Measurements from ENCODE around the gene PPP1R16B.
"Not testable (repeated sequence)": the region's sequence is repeated elsewhere in the genome, so short reads cannot be mapped to it uniquely, and the experiment has no call there.

PPP1R16B gene

DNA sequence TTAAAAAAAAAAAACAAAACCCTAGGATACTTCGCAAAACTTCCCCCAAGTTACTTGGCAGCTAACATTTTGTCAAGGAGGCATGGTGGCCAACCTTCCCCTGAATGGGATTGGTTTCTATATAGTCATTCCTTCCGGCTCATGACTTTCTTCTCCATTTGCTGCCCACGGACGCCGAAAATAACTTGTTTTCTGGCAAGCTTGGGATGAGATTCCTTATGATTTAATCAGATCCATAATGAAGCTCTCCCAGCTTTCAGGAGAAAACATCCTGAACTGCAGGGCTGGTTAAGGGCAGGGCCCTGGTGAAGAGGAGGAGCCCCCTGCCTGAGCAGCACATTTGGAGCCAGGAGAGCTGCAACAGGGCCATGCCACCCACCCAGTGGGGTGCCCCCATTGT, 49.9 kb downstream of the PPP1R16B start:
- no peak for DNase-seq

GRCh38 chr20:38856570-38856969, 51.1 kb downstream of the PPP1R16B start:
- DNase-seq, result no peak

DNA sequence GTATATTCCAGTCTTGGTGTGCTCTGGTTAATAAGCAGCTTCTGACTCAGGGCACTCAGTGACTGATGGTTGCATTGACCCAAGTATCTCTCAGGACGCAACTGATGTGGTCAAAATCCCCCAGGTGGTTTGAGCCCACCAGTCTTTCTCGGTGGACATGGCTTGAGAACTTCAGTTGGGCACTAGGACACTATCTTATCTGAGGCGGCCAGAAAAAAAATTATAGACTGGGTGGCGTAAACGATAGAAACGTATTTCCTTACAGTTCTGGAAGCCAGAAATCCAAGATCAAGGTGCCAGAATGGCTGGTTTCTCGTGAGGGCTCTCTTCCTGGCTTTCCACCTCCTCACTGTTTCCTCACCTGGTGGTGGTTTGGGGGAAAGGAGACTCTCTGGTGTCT, 52.2 kb downstream of the PPP1R16B start:
- no peak for DNase-seq

GRCh38 chr20:38859070-38859690, 53.7 kb downstream of the PPP1R16B start:
- no peak for DNase-seq

DNA sequence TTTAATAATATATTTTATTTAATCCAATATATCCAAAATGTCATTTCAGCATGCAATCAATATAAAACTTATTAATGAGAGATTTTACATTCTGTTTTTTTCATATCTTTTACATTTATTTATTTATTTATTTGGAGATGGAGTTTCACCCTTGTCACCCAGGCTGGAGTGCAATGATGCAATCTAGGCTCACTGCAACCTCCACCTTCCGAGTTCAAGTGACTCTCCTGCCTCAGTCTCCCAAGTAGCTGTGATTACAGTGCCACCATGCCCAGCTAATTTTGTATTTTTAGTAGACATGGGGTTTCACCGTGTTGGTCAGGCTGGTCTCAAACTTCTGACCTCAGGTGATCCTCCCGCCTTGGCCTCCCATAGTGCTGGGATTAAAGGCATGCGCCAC, 54.4 kb downstream of the PPP1R16B start:
- not testable (repeated sequence) for DNase-seq

GRCh38 chr20:38861071-38861401, 55.5 kb downstream of the PPP1R16B start:
- no peak for DNase-seq

DNA sequence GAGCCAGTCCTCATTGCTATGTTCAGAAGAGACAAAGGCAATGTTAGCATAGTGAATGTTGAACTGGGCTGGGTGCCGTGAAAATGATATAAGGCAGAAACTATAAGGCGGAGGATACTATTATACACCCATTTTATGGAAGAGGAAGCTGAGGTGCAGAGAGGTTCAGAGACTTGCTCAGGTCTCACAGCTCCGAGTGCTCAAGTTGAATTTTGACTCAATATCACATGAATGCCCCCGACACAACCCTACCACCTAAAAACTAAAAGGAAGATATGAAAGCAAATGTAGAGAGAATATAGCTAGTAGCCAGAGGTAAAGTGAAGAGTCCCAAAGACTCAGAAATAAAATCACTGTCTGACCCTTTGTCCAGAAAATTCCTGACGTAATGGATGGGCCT, 56.7 kb downstream of the PPP1R16B start:
- DNase-seq, result no peak

DNA sequence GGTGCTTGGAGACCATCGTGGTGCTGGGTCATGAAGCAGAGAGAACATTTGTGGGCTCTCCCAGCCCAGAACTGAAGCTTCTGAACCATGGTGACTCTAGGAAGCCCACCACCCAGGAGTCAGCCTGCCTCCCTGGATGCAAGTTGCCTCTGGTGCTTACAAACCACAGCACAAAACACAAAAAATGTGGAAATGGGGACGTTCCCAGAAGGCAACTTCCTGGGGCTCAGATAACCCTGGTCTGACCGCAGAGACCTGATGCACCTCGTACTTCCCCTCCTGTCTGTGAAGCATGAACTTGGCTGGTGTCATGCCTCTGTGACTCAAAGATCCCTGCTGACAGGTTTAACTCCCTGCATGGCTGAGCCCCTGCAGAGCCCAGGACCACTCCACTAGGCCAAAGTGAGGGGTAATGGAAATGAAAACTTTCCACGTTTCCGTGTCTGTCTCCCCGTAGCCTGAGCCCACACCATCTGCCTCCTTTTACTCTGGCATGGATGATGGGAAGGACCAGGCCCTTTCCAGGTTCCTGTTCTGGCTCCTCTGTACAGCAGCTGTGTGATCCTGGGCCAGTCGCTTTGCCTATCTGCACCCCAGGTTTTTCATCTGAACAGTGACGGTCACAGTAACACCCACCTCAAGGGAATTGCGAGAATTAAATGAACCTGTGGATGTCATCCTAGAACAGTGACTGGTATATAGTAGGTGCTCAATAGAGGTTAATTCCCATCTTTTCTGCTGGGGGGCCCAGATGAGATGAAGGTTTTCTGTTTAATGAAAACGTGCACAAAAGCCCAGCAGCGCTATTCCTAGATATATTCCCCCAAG, 57.7 kb downstream of the PPP1R16B start:
- DNase-seq, result no peak

DNA sequence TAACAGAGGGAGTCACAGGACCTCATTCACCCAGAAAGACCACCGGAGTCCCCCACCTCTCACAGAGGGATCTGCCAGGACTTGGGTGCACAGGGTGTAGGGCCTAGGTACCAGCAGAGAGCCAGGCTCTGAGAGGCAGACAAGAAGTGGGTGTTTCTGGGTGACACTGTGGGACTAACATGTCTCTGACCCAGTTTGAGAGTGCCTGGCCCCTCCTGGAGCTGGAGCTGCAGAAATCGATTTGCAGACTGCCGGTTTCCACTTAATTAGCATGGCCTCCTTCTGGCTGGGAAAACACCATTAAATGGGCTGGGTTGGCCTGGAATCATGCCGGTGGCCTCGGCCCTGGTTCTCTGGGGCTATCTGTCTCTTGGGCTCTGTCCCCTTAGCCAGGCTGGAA, 59.2 kb downstream of the PPP1R16B start:
- no peak for DNase-seq

GRCh38 chr20:38866265-38867061, 61.0 kb downstream of the PPP1R16B start:
- no peak for DNase-seq

GRCh38 chr20:38867062-38867359, 61.5 kb downstream of the PPP1R16B start:
- DNase-seq, result no peak

- DNase-seq, result no peak
Measured at GRCh38 chr20:38870733-38871559, 65.4 kb downstream of the PPP1R16B start.

GRCh38 chr20:38871560-38871953, 66.1 kb downstream of the PPP1R16B start:
- DNase-seq, result no peak

GRCh38 chr20:38872036-38872435, 66.5 kb downstream of the PPP1R16B start:
- DNase-seq, result no peak

DNA sequence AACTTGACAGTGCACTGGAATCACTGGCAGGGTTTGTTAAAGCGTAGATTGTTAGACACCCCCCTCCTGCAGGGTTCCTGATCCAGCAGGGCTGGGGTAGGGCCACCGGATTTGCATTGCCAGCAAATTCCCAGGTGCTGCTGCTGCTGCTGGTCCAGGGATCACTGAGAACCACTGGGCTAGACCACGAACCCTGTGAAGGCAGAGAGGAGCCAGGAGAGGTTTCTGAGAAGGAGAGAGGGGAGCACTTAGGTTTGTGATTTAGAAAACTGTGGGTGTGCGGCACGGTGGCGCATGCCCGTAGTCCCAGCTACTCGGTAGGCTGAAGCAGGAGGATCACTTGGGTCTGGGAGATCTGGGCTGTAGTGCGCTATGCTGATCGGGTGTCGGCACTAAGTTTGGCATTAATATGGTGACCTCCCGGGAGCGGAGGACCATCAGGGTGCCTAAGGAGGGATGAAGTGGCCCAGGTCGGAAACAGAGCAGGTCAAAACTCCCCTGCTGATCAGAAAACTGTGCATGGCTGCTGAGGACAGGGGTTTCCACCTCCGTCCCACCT, 67.1 kb downstream of the PPP1R16B start:
- DNase-seq, result no peak

DNA sequence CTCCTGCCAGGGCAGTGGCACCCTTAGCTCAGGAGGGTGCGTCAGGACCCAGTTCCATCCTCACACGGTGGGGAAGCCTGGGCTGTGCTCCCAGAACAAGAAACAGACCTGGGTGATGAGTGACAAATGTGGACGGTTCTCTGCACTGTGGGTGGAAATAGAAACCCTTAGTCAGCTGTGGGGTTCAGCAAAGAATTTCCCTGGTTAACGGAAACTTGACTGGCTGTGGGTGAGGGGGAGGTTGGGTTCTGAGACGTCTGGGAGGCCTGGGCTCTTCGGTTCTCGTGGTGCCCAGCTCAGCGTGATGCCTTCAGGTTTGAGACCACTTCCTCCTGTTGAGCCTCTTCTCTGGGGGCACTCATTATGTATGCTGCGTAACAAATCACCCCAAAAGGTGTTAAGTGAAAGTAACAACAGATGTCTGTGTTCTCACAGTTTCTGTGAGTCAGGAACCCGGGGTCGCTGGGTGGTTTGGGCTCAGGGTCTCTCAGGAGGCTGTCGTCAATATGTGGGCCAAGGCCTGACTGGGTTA, 67.6 kb downstream of the PPP1R16B start:
- DNase-seq, result no peak

DNA sequence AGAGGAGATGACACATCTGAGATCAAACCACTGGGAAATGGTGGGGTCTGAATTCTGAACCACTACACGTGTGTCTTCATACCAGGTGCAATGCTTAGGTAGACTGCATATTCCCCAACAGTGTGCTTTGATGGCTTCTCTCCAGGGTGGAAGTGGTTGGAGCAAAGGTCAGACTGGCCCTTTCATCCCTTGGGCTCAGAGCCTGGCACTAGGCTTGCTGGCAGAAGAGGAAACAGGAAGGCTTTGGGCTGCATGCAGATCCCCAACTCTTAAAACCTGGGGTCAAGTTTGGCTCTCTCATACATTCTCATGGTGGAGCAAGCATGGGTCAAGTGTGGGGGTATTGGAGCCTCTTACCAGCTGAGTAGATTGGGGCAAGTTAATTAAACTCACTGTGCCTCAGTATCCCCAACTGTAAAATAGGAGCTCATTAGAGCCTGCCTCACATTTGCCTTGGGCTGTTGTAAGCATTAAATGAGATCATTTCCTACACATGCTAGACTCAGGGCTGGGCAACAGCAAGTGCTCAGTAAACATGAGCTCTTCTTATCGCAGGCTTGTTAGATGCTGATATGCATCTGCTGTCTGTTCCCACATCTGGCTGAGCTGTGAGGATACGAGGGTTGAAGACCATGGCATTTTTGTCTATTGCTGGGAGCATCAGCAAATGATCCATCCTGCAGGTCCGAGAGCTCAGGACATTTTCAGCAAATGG, 69.1 kb downstream of the PPP1R16B start:
- DNase-seq, result no peak

GRCh38 chr20:38875175-38875993, 69.9 kb downstream of the PPP1R16B start:
- no peak for DNase-seq

DNA sequence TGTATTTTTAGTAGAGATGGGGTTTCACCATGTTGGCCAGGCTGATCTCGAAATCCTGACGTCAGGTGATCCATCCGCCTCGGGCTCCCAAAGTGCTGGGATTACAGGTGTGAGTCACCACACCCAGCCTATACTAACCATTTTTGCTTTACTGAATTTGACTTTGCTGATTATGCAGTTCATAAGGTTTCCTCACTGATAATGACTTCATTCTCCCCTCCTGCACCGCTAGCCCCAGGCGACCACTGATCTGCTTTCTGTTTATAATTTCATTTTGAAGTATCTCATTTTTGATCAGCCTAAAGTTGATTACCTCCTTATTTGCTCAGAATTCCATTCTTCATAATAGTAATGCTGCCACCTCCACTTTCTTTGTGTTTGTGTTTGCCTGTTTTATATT, 72.0 kb downstream of the PPP1R16B start:
- DNase-seq, result no peak

DNA sequence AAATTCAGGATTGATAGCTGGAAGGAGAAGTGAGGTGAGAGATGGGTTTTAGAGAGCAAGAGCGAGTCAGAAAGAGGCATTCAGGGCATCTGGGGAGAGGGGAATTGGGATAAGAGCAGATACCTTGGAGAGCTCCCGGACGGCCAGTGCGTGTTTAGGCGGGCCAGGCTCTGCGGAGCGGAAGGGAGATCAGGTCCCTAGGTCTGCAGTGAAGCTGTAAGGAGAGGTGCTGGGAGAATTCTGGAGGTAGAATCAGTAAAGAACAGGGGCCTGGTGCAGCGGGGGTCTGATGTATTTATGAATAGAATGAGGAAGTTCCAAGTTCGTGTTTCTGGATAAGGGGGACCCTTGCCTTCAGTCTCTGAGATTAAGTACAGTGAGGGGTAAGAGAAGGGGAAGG, 73.4 kb downstream of the PPP1R16B start:
- DNase-seq, result no peak

Measured in NCI-H510A treated with DMSO at 0.1 percent for 48 hours (cell line).